ENCODE data around the gene SORBS1.

DNA sequence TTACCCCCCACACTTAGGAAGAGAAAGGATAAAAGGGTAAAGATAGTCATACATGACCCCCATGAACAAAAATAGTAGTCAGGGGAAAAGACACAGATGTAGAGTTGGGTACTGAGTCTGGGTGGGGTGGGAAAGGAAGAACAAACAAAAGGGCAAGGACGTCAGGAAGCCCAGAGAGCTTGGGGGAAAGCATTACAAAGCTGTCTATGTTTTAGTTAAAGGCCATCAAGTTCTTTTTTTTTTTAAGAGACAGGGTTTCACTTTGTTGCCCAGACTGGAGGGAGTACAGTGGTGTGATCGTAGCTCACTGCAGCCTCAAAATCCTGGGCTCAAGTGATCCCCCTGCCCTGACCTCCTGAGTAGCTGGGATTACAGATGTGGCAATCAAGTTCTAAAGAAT lies 172.0 kb downstream of the SORBS1 start:
- TF ChIP-seq ZNF670 (tag by site-specific recombination; IDR thresholded peaks at IDR 0.05; ENCODE audit: low read depth) (no peak), SP2 (tag by site-specific recombination; IDR thresholded peaks at IDR 0.05) (no peak), ZNF510 (tag by site-specific recombination; IDR thresholded peaks at IDR 0.05; ENCODE audit: insufficient replicate concordance) (no peak), ZNF223 (tag by site-specific recombination; IDR thresholded peaks at IDR 0.05) (no peak), ZBTB7A (tag by site-specific recombination; IDR thresholded peaks at IDR 0.05; ENCODE audit: low read depth) (no peak), BCL11A (tag by site-specific recombination; IDR thresholded peaks at IDR 0.05; ENCODE audit: low read depth) (no peak)
- TF ChIP-seq, protein P1, sequence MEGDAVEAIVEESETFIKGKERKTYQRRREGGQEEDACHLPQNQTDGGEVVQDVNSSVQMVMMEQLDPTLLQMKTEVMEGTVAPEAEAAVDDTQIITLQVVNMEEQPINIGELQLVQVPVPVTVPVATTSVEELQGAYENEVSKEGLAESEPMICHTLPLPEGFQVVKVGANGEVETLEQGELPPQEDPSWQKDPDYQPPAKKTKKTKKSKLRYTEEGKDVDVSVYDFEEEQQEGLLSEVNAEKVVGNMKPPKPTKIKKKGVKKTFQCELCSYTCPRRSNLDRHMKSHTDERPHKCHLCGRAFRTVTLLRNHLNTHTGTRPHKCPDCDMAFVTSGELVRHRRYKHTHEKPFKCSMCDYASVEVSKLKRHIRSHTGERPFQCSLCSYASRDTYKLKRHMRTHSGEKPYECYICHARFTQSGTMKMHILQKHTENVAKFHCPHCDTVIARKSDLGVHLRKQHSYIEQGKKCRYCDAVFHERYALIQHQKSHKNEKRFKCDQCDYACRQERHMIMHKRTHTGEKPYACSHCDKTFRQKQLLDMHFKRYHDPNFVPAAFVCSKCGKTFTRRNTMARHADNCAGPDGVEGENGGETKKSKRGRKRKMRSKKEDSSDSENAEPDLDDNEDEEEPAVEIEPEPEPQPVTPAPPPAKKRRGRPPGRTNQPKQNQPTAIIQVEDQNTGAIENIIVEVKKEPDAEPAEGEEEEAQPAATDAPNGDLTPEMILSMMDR (tag by site-specific recombination; IDR thresholded peaks at IDR 0.05): no peak

Measured in HEK293 (cell line).